ENCODE results near the gene TRIM6. TPM values are rescaled to one million over a fixed set of nuclear protein-coding genes. Genes with fewer than 3 reads are reported as not detected.

The TRIM6 gene
- total and polyA plus RNA-seq, 9 of the 15 experiments (the other 6 are each of a cell fraction or from before 2014, with no cell fraction given): 5.0 to 11.8 (median 8.7) TPM

DNA sequence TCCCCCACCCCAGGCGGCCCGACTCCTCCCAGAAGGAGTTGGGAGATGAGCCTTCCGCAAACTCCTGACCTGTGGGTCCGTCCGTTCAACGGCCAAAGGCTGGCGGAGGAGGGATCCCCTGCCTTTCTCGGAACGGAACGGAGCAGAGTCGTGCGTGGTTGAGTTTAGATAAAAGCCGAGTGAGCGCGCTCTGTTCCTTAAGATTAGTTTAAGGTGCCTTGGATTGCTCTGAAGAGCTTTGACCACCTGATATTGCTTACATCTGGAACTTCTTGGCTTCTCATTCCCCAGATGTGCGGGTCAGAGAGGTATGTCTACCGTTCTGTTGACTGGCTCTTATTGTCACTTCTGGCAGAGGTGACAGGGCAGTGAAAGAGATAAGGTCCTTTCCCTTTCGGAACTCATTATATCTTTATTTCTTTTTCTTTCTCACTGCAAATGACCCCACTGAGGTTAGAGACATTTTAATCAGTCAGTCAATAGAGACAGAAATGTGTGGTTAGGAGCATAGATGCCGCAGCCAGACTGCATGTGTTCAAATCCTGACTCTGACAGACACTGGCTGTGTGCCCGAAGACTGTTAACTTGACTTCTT is at the start of gene TRIM6 (continued):
- TF ChIP-seq, protein P1, sequence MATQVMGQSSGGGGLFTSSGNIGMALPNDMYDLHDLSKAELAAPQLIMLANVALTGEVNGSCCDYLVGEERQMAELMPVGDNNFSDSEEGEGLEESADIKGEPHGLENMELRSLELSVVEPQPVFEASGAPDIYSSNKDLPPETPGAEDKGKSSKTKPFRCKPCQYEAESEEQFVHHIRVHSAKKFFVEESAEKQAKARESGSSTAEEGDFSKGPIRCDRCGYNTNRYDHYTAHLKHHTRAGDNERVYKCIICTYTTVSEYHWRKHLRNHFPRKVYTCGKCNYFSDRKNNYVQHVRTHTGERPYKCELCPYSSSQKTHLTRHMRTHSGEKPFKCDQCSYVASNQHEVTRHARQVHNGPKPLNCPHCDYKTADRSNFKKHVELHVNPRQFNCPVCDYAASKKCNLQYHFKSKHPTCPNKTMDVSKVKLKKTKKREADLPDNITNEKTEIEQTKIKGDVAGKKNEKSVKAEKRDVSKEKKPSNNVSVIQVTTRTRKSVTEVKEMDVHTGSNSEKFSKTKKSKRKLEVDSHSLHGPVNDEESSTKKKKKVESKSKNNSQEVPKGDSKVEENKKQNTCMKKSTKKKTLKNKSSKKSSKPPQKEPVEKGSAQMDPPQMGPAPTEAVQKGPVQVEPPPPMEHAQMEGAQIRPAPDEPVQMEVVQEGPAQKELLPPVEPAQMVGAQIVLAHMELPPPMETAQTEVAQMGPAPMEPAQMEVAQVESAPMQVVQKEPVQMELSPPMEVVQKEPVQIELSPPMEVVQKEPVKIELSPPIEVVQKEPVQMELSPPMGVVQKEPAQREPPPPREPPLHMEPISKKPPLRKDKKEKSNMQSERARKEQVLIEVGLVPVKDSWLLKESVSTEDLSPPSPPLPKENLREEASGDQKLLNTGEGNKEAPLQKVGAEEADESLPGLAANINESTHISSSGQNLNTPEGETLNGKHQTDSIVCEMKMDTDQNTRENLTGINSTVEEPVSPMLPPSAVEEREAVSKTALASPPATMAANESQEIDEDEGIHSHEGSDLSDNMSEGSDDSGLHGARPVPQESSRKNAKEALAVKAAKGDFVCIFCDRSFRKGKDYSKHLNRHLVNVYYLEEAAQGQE (IDR thresholded peaks at IDR 0.05; ENCODE audit: borderline replicate concordance): peak; percentile 10; the same call in 1 of the 2 replicates
- TF ChIP-seq, protein P1 (CRISPR knock-in tag; IDR thresholded peaks at IDR 0.05; ENCODE audit: low read depth): no peak
- TF ChIP-seq CCNT2 (IDR thresholded peaks at IDR 0.05; ENCODE audit: borderline replicate concordance, extremely low read depth, insufficient read length, low read depth, low read length) (peak; percentile 35), GATA2 (CRISPR knock-in tag; IDR thresholded peaks at IDR 0.05) (peak; percentile 88), ZNF23 (CRISPR knock-in tag; IDR thresholded peaks at IDR 0.05) (no peak), FOXA3 (CRISPR knock-in tag; conservative IDR thresholded peaks at IDR 0.05 in 1 of 2, IDR thresholded peaks at IDR 0.05 in 1 of 2) (no peak; a peak in 1 of 4 replicates), PHF8 (IDR thresholded peaks at IDR 0.05; ENCODE audit: borderline replicate concordance, low read length) (no peak; the same call in 1 of the 2 replicates), ZBTB8A (IDR thresholded peaks at IDR 0.05; ENCODE audit: partially characterized antibody) (no peak), LEF1 (IDR thresholded peaks at IDR 0.05) (peak; percentile 67)
- TF ChIP-seq, protein P2, sequence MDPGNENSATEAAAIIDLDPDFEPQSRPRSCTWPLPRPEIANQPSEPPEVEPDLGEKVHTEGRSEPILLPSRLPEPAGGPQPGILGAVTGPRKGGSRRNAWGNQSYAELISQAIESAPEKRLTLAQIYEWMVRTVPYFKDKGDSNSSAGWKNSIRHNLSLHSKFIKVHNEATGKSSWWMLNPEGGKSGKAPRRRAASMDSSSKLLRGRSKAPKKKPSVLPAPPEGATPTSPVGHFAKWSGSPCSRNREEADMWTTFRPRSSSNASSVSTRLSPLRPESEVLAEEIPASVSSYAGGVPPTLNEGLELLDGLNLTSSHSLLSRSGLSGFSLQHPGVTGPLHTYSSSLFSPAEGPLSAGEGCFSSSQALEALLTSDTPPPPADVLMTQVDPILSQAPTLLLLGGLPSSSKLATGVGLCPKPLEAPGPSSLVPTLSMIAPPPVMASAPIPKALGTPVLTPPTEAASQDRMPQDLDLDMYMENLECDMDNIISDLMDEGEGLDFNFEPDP (CRISPR knock-in tag; IDR thresholded peaks at IDR 0.05): no peak
- TF ChIP-seq, protein P3, sequence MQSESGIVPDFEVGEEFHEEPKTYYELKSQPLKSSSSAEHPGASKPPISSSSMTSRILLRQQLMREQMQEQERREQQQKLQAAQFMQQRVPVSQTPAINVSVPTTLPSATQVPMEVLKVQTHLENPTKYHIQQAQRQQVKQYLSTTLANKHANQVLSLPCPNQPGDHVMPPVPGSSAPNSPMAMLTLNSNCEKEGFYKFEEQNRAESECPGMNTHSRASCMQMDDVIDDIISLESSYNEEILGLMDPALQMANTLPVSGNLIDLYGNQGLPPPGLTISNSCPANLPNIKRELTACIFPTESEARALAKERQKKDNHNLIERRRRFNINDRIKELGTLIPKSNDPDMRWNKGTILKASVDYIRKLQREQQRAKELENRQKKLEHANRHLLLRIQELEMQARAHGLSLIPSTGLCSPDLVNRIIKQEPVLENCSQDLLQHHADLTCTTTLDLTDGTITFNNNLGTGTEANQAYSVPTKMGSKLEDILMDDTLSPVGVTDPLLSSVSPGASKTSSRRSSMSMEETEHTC (IDR thresholded peaks at IDR 0.05): peak; percentile 82
- TF ChIP-seq, protein P4, sequence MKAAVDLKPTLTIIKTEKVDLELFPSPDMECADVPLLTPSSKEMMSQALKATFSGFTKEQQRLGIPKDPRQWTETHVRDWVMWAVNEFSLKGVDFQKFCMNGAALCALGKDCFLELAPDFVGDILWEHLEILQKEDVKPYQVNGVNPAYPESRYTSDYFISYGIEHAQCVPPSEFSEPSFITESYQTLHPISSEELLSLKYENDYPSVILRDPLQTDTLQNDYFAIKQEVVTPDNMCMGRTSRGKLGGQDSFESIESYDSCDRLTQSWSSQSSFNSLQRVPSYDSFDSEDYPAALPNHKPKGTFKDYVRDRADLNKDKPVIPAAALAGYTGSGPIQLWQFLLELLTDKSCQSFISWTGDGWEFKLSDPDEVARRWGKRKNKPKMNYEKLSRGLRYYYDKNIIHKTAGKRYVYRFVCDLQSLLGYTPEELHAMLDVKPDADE (conservative IDR thresholded peaks at IDR 0.05; ENCODE audit: control insufficient read depth, low read depth, low read length): peak; percentile 70; the same call in 1 of the 2 replicates
- TF ChIP-seq, protein P5, sequence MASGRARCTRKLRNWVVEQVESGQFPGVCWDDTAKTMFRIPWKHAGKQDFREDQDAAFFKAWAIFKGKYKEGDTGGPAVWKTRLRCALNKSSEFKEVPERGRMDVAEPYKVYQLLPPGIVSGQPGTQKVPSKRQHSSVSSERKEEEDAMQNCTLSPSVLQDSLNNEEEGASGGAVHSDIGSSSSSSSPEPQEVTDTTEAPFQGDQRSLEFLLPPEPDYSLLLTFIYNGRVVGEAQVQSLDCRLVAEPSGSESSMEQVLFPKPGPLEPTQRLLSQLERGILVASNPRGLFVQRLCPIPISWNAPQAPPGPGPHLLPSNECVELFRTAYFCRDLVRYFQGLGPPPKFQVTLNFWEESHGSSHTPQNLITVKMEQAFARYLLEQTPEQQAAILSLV (tag; IDR thresholded peaks at IDR 0.05): no peak
